IMR-90 (cell line): ENCODE results near the gene ACSL1. TPM values are rescaled to one million over a fixed set of nuclear protein-coding genes. Genes with fewer than 3 reads are reported as not detected.

Source experiments
- ATAC-seq: fragments of 200-7000 bp; cut with Tn5 transposase; 2 replicates; pipeline ENCODE4 v1.9.1; 2020; ENCODE audit warnings: low read depth, mild to moderate bottlenecking, moderate library complexity
- BruUV-seq: library from RNA; stranded (reverse); fragments of 400-500 nt; replicated peaks from 2 replicates; lab custom pipeline; 2021; lab: Mats Ljungman, UMichigan
- CTCF ChIA-PET: fragments of 300-600 bp; formaldehyde crosslinking; extraction: SDS; loops from one replicate; lab custom pipeline; 2021; ENCODE audit warnings: antibody characterized with exemption; lab: Yijun Ruan, JAX
- POLR2A ChIA-PET: fragments of 300-600 bp; sonication (Branson Sonifier 250); formaldehyde crosslinking; loops from one replicate; lab custom pipeline; 2022; ENCODE audit warnings: antibody characterized with exemption; ENCODE audit not compliant: unreplicated experiment; lab: Charles Lee
- DNase-seq: peaks from one replicate; pipeline ENCODE4 v3.0.0; 2013
- H2AFZ ChIP-seq: replicated peaks from 2 replicates; pipeline ENCODE3; 2013; ENCODE audit warnings: low read length, mild to moderate bottlenecking; ENCODE audit not compliant: poor library complexity
- H2AK5ac ChIP-seq: 2 replicates; pipeline ENCODE4 v1.6.1; 2013; ENCODE audit warnings: low read depth, low read length, inconsistent platforms
- H2AK9ac ChIP-seq: replicated peaks from 2 replicates; pipeline ENCODE3; 2013; ENCODE audit warnings: mild to moderate bottlenecking, low read depth, low read length, moderate library complexity; ENCODE audit not compliant: poor library complexity
- H2BK120ac ChIP-seq: 2 replicates; pipeline ENCODE4 v1.6.1; 2013; ENCODE audit warnings: low read depth, low read length, inconsistent platforms
- H2BK15ac ChIP-seq: 3 replicates; pipeline ENCODE4 v1.6.1; 2013; ENCODE audit warnings: low read depth, low read length, inconsistent platforms
- H2BK20ac ChIP-seq: 2 replicates; pipeline ENCODE4 v1.6.1; 2013; ENCODE audit warnings: low read depth, mild to moderate bottlenecking, inconsistent platforms, low read length, moderate library complexity
- H2BK5ac ChIP-seq: 2 replicates; pipeline ENCODE4 v1.6.1; 2013; ENCODE audit warnings: mild to moderate bottlenecking, low read depth, low read length, inconsistent platforms; ENCODE audit not compliant: poor library complexity, severe bottlenecking
- H3K14ac ChIP-seq: replicated peaks from 2 replicates; pipeline ENCODE4 v1.6.1; 2013; ENCODE audit warnings: low read depth, low read length, inconsistent platforms
- H3K18ac ChIP-seq: 2 replicates; pipeline ENCODE4 v1.6.1; 2013; ENCODE audit warnings: low read depth, low read length, control low read depth
- H3K23ac ChIP-seq: 2 replicates; pipeline ENCODE4 v1.6.1; 2013; ENCODE audit warnings: low read depth, low read length, inconsistent platforms
- H3K27ac ChIP-seq: 2 replicates; pipeline ENCODE4 v1.5.1; 2013; ENCODE audit warnings: mild to moderate bottlenecking, control low read depth, low read length; ENCODE audit not compliant: insufficient read depth
- H3K27me3 ChIP-seq: 2 replicates; pipeline ENCODE4 v1.6.1; 2013; ENCODE audit warnings: low read length; ENCODE audit not compliant: control insufficient read depth, insufficient read depth
- H3K36me3 ChIP-seq: 2 replicates; pipeline ENCODE4 v1.6.1; 2013; ENCODE audit warnings: low read length, mixed read lengths; ENCODE audit not compliant: control insufficient read depth, insufficient read depth
- H3K4ac ChIP-seq: 2 replicates; pipeline ENCODE4 v1.6.1; 2013; ENCODE audit warnings: low read depth, low read length, inconsistent platforms
- H3K4me1 ChIP-seq: 2 replicates; pipeline ENCODE4 v1.6.1; 2013; ENCODE audit warnings: low read length, mixed read lengths; ENCODE audit not compliant: control insufficient read depth, insufficient read depth
- H3K4me2 ChIP-seq: 2 replicates; pipeline ENCODE4 v1.6.1; 2013; ENCODE audit warnings: low read depth, mild to moderate bottlenecking, control low read depth, low read length, moderate library complexity
- H3K4me3 ChIP-seq: 2 replicates; pipeline ENCODE4 v1.5.1; 2013; ENCODE audit warnings: low read depth, mild to moderate bottlenecking, control low read depth, low read length, moderate library complexity; ENCODE audit not compliant: insufficient read depth
- H3K56ac ChIP-seq: 2 replicates; pipeline ENCODE4 v1.6.1; 2013; ENCODE audit warnings: low read length, inconsistent platforms; ENCODE audit not compliant: insufficient read depth; ENCODE audit errors: extremely low read depth
- H3K79me1 ChIP-seq, 2 experiments: 2 replicates each; pipeline ENCODE4 v1.6.1; 2013; ENCODE audit warnings: low read length in 2 of 2, inconsistent platforms in 1 of 2, low read depth in 1 of 2
- H3K9ac ChIP-seq: 2 replicates; pipeline ENCODE4 v1.6.1; 2013; ENCODE audit warnings: low read depth, low read length, control low read depth
- H3K9me1 ChIP-seq: 2 replicates; pipeline ENCODE4 v1.6.1; 2013; ENCODE audit warnings: low read length, inconsistent platforms; ENCODE audit not compliant: insufficient read depth
- H3K9me3 ChIP-seq: 2 replicates; pipeline ENCODE4 v1.6.1; 2013; ENCODE audit warnings: low read length; ENCODE audit not compliant: control insufficient read depth, insufficient read depth
- H4K20me1 ChIP-seq: 2 replicates; pipeline ENCODE4 v1.6.1; 2013; ENCODE audit warnings: low read length, inconsistent platforms; ENCODE audit not compliant: insufficient read depth
- H4K5ac ChIP-seq: 2 replicates; pipeline ENCODE4 v1.6.1; 2013; ENCODE audit warnings: mild to moderate bottlenecking, low read depth, low read length, control low read depth
- H4K8ac ChIP-seq, 2 experiments: 2 replicates each; pipeline ENCODE4 v1.6.1; 2013; ENCODE audit warnings: low read depth in 2 of 2, low read length in 2 of 2, control low read depth in 1 of 2, inconsistent platforms in 1 of 2
- H4K91ac ChIP-seq: 2 replicates; pipeline ENCODE4 v1.6.1; 2013; ENCODE audit warnings: low read depth, low read length, inconsistent platforms; ENCODE audit not compliant: insufficient read depth
- BHLHE40 ChIP-seq: fragments of 150-350 bp; IDR thresholded peaks from 2 replicates; pipeline ENCODE4 v1.6.1; 2016; ENCODE audit warnings: mild to moderate bottlenecking, low read depth, low read length
- CHD1 ChIP-seq: IDR thresholded peaks from 2 replicates; pipeline ENCODE4 v1.6.1; 2012; ENCODE audit warnings: low read depth, low read length, improper control_type of control experiment
- MAZ ChIP-seq: IDR thresholded peaks from 2 replicates; pipeline ENCODE4 v1.6.1; 2012; ENCODE audit warnings: low read depth, mild to moderate bottlenecking, low read length, improper control_type of control experiment, moderate library complexity, borderline replicate concordance
- NFE2L2 ChIP-seq: fragments of 150-350 bp; IDR thresholded peaks from 2 replicates; pipeline ENCODE4 v1.6.1; 2016; ENCODE audit warnings: low read depth, mild to moderate bottlenecking, low read length
- POLR2A ChIP-seq: IDR thresholded peaks from 2 replicates; pipeline ENCODE4 v1.6.1; 2012; ENCODE audit warnings: mild to moderate bottlenecking, low read depth, low read length
- WGBS, 2 experiments: methylation state at CpG; one replicate each; pipeline versions ENCODE4 v1.1.5 to v1.1.7; 2013; ENCODE audit warnings: missing lambda C conversion rate in 2 of 2; ENCODE audit not compliant: insufficient read length in 1 of 2; ENCODE audit errors: extremely low coverage in 2 of 2; 5-methylcytosine and 5-hydroxymethylcytosine counted together
- dilution Hi-C: fragments of 300-500 bp; cut with HindIII; formaldehyde crosslinking; loops from one replicate; pipeline ENCODE4 v1.14.3; 2018; ENCODE audit warnings: low sequenced_read_pairs; ENCODE audit not compliant: unreplicated experiment
- in situ Hi-C: fragments of 300-500 bp; cut with MboI; formaldehyde crosslinking; loops from 3 replicates; pipeline ENCODE4 v1.14.3; 2019; ENCODE audit warnings: low sequenced_read_pairs, inconsistent platforms, mixed read lengths
- intact Hi-C: fragments of 100-400 bp; cut with micrococcal nuclease; formaldehyde crosslinking; loops from 2 replicates; pipeline ENCODE4 v1.10.0; 2022
- polyA plus RNA-seq, 3 experiments: library from polyadenylated mRNA; depleted of rRNA; stranded (reverse); fragments of >200 nt; gene quantifications; 2 replicates each; pipeline ENCODE4 v1.2.3, GENCODE V29; 2012; ENCODE audit warnings: low replicate concordance in 1 of 3
- total RNA-seq: library from RNA; depleted of rRNA; stranded (reverse); fragments of >200 nt; gene quantifications from 2 replicates; pipeline ENCODE4 v1.2.3, GENCODE V29; 2012
- TF ChIP-seq, protein P1 (sequence below): fragments of 150-350 bp; IDR thresholded peaks from 2 replicates; pipeline ENCODE4 v1.6.1; 2017; ENCODE audit warnings: mild to moderate bottlenecking, antibody characterized with exemption, low read length, low read depth
- TF ChIP-seq, protein P2 (sequence below): conservative IDR thresholded peaks from 2 replicates; pipeline ENCODE4 v1.5.1; 2012; ENCODE audit warnings: mild to moderate bottlenecking, low read depth, low read length, improper control_type of control experiment

ACSL1 gene
- total and polyA plus RNA-seq, 2 of the 4 experiments (the other 2 are of a cell fraction): 14.4 to 26.0 TPM

DNA sequence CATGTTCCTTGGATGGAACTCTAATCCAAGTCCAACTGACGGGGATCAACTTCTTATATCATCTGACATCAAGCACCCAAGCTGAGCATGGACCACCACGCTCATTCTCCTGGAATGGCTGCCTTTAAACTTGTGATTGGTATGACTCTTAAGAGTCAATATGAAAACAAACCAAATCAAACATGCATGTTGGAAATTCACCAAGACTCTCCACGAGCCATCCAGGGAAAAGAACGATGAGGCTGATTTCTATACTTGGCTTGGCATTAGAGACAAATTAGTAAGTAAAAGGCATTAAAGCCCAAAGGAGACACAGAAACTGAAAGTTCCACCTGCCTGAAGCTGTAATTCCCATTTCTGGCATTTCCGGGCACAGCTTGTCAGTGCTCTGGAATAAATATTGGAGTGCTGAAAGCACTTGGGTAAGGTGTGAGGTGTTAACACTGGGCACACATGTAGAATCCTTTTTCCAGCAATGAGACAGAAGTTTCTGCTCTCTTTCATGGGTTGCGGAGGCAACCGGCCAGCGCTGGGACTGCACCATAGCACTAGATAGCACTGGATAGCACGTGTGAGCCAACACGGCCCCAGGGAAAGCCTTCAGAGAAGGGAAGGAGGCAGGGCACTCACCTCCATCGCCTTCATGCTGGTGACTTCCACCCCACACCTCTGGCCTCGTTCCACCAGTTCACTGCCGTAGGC, 49.8 kb downstream of the ACSL1 start:
- Histone ChIP-seq H2AFZ (no peak overlapping the region), H3K36me3 (peaks cover 3% of the 10 kb centered on the region; the same call in 1 of the 2 replicates), H3K27me3 (no peaks in the 10 kb centered on the region), H3K14ac (no peak overlapping the region), H4K91ac (no peak overlapping the region), H2BK20ac (no peak overlapping the region), H2BK120ac (no peak overlapping the region), H2AK9ac (no peak overlapping the region), H3K4me2 (no peak overlapping the region), H3K4me3 (no peak overlapping the region), H4K8ac (no peak overlapping the region), H3K9ac (no peak overlapping the region), H4K5ac (no peak overlapping the region), H3K56ac (no peak overlapping the region), H2BK15ac (no peak overlapping the region), H2AK5ac (no peak overlapping the region), H3K9me1 (no peaks in the 10 kb centered on the region), H3K9me3 (no peaks in the 10 kb centered on the region), H4K20me1 (no peaks in the 10 kb centered on the region), H3K18ac (no peak overlapping the region), H3K4me1 (no peaks in the 10 kb centered on the region), H3K23ac (no peak overlapping the region), H3K4ac (no peak overlapping the region), H3K27ac (no peak overlapping the region), H2BK5ac (no peak overlapping the region), H3K79me1 (no peaks in the 10 kb centered on the region)
- TF ChIP-seq BHLHE40: no peak
- no peak for TF ChIP-seq POLR2A
- no peak for TF ChIP-seq NFE2L2
- TF ChIP-seq MAZ: no peak
- TF ChIP-seq CHD1: no peak
- TF ChIP-seq, protein P1, sequence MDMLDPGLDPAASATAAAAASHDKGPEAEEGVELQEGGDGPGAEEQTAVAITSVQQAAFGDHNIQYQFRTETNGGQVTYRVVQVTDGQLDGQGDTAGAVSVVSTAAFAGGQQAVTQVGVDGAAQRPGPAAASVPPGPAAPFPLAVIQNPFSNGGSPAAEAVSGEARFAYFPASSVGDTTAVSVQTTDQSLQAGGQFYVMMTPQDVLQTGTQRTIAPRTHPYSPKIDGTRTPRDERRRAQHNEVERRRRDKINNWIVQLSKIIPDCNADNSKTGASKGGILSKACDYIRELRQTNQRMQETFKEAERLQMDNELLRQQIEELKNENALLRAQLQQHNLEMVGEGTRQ: no peak
- TF ChIP-seq, protein P2, sequence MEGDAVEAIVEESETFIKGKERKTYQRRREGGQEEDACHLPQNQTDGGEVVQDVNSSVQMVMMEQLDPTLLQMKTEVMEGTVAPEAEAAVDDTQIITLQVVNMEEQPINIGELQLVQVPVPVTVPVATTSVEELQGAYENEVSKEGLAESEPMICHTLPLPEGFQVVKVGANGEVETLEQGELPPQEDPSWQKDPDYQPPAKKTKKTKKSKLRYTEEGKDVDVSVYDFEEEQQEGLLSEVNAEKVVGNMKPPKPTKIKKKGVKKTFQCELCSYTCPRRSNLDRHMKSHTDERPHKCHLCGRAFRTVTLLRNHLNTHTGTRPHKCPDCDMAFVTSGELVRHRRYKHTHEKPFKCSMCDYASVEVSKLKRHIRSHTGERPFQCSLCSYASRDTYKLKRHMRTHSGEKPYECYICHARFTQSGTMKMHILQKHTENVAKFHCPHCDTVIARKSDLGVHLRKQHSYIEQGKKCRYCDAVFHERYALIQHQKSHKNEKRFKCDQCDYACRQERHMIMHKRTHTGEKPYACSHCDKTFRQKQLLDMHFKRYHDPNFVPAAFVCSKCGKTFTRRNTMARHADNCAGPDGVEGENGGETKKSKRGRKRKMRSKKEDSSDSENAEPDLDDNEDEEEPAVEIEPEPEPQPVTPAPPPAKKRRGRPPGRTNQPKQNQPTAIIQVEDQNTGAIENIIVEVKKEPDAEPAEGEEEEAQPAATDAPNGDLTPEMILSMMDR: no peak
- DNase-seq (no peak), ATAC-seq (no peak)
- intact Hi-C loops: no loop called here
- no TSS peak for BruUV-seq
- CTCF ChIA-PET: no interaction called here
- in situ Hi-C loops: no loop called here
- WGBS, 2 experiments: 92% methylated on average over 7 of the region's 13 CpGs; no CpG with 5 or more reads in 1 of the 2 experiments
- dilution Hi-C loops: no loop called here
- POLR2A ChIA-PET: no interaction called here
